ENCODE measurements around the gene SNORC. TPM values are rescaled to one million over a fixed set of nuclear protein-coding genes. Genes with fewer than 3 reads are reported as not detected.

The SNORC gene
- total and polyA plus RNA-seq, 10 of the 15 experiments (the other 5 are each of a cell fraction or from before 2014, with no cell fraction given): 0.04 to 0.74 (median 0.45) TPM; not detected in 4

DNA sequence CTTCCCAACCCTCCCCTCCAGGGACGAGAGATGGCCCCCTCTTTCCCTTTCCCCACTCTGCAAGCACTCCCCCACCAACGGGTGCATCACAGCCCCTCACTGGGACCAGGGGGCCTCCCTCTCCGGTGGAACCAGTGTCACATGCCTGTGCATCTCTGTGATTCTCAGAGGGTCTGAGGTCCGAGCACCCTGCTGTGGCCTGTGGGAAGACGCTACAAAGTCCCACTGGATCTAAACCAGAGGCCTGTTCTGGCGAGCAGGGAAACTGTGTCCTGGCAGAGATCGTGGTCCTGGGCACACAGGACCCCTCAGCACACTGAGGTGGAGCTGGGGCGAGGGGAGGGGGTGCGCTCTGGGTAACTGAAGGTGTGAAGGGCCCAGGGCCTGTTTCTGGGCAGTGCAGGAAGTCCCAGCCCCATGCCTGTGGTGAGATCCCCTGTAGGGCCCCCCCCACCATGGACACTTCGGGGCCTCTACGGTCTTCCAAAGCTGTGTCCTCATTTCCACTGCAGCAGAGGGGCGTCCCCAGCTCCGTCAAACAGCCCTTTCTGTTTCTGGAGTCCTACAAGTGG is 8.0 kb downstream of the SNORC start:
- Histone ChIP-seq H3K36me3 (ENCODE audit: control insufficient read depth in 2 of 2, insufficient read depth in 2 of 2, low read length in 1 of 2) (no peaks in the 10 kb centered on the region; a peak in 1 of 4 replicates), H3K27me3 (replicated peaks in 1 of 2; ENCODE audit: control insufficient read depth in 2 of 2, insufficient read depth in 2 of 2, low read length in 1 of 2) (no peaks in the 10 kb centered on the region; a peak in 1 of 4 replicates), H2AFZ (ENCODE audit: control insufficient read depth, low read depth, low read length) (no peak overlapping the region), H3K4me1 (ENCODE audit: control insufficient read depth, insufficient read depth, low read length) (no peaks in the 10 kb centered on the region), H4K20me1 (ENCODE audit: control insufficient read depth, insufficient read depth) (no peaks in the 10 kb centered on the region), H3K4me3 (no peak overlapping the region), H3K9ac (ENCODE audit: control insufficient read depth, insufficient read depth, low read length) (no peak overlapping the region), H3K27ac (ENCODE audit: control insufficient read depth, insufficient read depth) (no peak overlapping the region), H3K4me2 (ENCODE audit: control insufficient read depth, insufficient read depth) (no peak overlapping the region), H3K9me3 (replicated peaks; ENCODE audit: control insufficient read depth, insufficient read depth, low read length) (no peaks in the 10 kb centered on the region), H3K79me2 (ENCODE audit: control insufficient read depth, insufficient read depth, low read length) (no peaks in the 10 kb centered on the region)
- RAD21 ChIA-PET (ENCODE audit: unreplicated experiment): no interaction called here
- SMC1A ChIA-PET (ENCODE audit: uncharacterized antibody, unreplicated experiment): no interaction called here
- no TSS peak for BruUV-seq (replicated peaks)
- WGBS (ENCODE audit: insufficient coverage, insufficient replicate concordance, low lambda C conversion rate, missing lambda C conversion rate): 55% methylated on average over 12 of the region's 13 CpGs
- DNase-seq (ENCODE audit: low read depth, low spot score): no peak
- CTCF ChIA-PET: interaction anchor here (2.0 kb wide), 1 partner anchor 151 kb away, joined by 4 read pairs; no protein-coding TSS in a partner anchor
- intact Hi-C loops (cut with micrococcal nuclease; ENCODE audit: unreplicated experiment): no loop called here
- in situ Hi-C loops (cut with MboI): no loop called here
- ATAC-seq: no peak
- FAIRE-seq: no peak
- POLR2A ChIA-PET: no interaction called here
- TF ChIP-seq GATAD2B (conservative IDR thresholded peaks at IDR 0.05; ENCODE audit: low read depth) (no peak), SMAD5 (IDR thresholded peaks at IDR 0.05; ENCODE audit: low read depth) (no peak), MEF2A (IDR thresholded peaks at IDR 0.05; ENCODE audit: insufficient read depth, low read depth, low read length) (no peak), JUND (IDR thresholded peaks at IDR 0.05; ENCODE audit: low read depth, low read length) (no peak), SP1 (IDR thresholded peaks at IDR 0.05; ENCODE audit: low read depth, low read length) (no peak), BMI1 (IDR thresholded peaks at IDR 0.05; ENCODE audit: borderline replicate concordance) (no peak), STAT3 (IDR thresholded peaks at IDR 0.05; ENCODE audit: low read depth, low read length) (no peak)
- TF ChIP-seq, protein P1, sequence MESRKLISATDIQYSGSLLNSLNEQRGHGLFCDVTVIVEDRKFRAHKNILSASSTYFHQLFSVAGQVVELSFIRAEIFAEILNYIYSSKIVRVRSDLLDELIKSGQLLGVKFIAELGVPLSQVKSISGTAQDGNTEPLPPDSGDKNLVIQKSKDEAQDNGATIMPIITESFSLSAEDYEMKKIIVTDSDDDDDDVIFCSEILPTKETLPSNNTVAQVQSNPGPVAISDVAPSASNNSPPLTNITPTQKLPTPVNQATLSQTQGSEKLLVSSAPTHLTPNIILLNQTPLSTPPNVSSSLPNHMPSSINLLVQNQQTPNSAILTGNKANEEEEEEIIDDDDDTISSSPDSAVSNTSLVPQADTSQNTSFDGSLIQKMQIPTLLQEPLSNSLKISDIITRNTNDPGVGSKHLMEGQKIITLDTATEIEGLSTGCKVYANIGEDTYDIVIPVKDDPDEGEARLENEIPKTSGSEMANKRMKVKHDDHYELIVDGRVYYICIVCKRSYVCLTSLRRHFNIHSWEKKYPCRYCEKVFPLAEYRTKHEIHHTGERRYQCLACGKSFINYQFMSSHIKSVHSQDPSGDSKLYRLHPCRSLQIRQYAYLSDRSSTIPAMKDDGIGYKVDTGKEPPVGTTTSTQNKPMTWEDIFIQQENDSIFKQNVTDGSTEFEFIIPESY (IDR thresholded peaks at IDR 0.05): no peak

Measured in GM12878 (cell line).